NCI-H2196 (cell line): Measurements from ENCODE around the gene STX5.
"Not testable (repeated sequence)": the region's sequence is repeated elsewhere in the genome, so short reads cannot be mapped to it uniquely, and the experiment has no call there.

Experiments
- DNase-seq: peaks from one replicate; lab custom pipeline; 2025; ENCODE audit not compliant: unreplicated experiment; lab: John Stamatoyannopoulos, UW

Gene STX5

GRCh38 chr11:62830904-62831519 is 839 bp downstream of the STX5 start:
- DNase-seq = no peak

DNA sequence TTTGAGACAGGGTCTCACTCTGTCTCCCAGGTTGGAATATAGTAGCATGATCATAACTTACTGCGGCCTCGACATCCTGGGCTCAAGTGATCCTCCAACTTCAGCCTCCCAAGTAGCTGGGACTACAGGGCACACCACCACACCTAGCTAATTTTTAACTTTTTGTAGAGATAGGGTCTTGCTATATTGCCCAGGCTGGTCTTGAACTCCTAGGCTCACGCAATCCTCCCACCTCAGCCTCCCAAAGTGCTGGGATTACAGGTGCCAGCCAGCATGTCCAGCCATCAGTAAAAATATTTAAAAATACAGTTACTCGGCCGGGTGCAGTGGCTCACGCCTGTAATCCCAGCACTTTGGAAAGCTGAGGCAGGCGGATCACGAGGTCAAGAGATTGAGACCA is 3.7 kb downstream of the STX5 start:
- not testable (repeated sequence) for DNase-seq

GRCh38 chr11:62823677-62824076 is 8.2 kb downstream of the STX5 start:
- no peak for DNase-seq

- DNase-seq = no peak
Measured at GRCh38 chr11:62817129-62817528, 14.7 kb downstream of the STX5 start.

GRCh38 chr11:62816557-62816956 is 15.3 kb downstream of the STX5 start:
- no peak for DNase-seq

DNA sequence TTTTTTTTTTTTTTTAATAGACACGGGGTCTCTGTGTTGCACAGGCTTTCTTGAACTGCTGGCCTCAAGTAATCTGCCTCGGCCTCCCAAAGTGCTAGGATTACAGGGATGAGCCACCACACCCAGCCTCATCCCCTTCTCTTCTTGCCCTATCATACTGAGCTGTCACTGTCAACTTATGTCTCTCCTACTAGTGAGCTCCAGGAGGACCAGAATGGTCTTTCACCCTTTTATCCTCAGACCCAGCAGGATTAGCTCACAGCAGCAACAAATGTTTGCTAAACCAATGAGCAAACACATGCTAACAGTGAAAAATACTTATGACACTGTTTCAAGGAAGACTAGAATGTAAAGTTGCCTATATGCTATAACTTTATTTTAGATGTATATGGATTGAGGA is 20.2 kb downstream of the STX5 start:
- DNase-seq = no peak

GRCh38 chr11:62810748-62811147 is 21.1 kb downstream of the STX5 start:
- DNase-seq = no peak

DNA sequence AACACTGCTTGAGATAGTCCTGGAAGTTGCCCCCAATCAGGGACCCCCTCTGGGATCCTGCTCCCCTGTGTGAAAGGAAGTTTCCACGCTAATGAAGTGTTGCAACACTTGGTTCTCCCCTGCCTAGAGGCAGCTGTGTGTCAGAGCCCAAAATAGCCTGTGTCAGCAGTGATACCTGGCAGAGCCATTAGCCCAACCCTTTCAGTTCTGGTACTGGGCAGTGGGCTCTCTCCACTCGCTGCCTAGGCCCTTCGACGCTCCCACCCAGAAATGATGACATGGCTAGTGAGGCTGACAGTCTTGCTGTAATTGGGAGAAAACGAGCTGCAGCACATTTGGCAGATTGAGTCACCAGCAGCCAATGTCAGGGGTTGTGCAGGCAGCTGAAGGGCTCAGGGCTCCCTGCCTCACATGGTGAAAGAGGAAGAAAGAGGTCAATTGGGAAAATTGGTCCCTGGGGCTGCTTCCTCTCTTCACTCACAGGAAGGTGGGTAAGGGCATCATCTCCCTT is 25.2 kb downstream of the STX5 start:
- DNase-seq = no peak

DNA sequence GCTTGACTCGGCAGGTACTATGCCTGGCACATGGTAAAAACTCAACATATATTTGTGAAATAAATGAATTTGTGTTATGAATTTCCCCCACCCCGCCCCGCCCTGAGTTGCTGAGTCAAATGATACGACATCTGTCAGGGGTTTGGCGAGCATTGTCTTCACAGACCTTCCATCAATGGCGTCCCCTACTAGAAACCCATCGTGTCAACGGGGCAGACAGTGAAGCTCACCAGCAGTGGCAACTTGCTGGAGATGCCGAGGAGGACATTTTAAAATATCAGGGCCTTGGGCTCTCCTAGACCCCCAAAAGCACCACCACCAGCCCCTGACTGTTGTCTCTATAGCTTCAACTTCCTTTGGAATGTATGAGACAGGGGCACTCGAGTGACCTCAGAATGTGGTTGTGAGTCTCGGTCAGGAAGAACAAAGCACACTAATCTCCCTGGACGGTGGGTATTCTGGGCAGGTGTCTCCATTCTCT is 25.9 kb downstream of the STX5 start:
- no peak for DNase-seq

DNA sequence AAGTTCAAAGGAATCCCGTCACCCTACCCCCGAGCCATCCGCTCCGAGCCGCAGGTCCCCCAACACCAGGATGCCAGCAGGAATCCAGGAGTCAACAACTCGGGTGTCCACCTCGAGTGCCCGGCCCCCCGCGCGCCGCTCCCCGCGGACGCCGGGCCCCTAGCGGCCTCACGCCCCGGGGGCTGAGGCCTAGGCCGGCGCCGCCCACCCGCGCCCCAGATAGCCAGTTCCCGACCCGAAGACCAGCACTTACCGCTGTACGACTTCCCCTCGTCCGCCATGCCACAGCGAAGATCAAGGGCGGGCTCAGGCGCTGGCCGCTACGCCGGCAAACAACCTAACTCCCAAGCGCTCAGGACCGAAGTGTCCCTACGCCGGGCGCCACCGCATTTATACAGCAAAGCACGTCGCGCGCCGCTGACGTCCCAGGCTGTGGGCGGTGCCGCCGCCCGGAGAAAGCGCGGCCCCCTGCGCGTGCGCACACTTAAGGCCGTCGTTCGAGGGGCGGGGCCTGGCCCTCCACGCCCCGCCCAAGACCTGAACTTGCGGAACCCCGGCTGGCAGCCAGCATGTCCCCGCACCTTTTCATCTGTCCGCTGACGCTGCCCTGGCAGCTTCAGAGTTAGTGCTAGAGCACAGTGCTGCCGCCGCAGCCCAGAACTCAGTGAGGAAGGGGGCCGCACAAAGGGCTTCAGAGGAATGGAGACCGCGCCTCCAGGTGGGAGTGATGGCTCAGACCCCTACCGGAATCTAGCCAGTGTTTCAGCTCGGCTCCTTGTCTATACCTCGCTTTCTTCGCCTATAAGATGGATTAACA is 26.6 kb downstream of the STX5 start, which contains the start of gene NXF1:
NXF1 (minus strand) TSS at position 365 of the 817 bp plus-strand sequence; CDS start at position 281, 84 bp downstream.
- DNase-seq = peak; percentile 97

GRCh38 chr11:62804310-62805075 is 27.4 kb downstream of the STX5 start:
- DNase-seq = no peak

GRCh38 chr11:62801071-62801470 is 30.8 kb downstream of the STX5 start:
- DNase-seq = no peak

DNA sequence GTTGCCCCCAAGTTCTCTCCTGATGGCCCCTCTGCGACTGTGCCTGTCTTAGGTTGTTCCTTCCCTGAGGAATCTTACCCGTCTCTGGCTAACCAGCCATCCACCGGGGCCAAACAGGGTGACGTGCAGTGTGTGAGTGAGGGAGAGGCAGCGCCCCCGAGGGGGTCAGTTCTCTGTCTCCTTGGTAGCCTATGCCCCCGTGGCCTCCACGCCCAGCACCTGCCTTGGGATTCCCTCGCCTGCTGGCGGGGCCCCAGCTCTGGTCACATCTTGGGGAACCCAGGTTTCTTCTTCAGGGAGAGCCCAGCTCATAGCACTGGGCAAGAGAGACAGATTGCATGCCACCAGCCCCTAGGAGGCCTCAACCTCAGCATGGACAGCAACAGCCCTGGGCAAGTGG is 32.4 kb downstream of the STX5 start:
- DNase-seq = no peak

DNA sequence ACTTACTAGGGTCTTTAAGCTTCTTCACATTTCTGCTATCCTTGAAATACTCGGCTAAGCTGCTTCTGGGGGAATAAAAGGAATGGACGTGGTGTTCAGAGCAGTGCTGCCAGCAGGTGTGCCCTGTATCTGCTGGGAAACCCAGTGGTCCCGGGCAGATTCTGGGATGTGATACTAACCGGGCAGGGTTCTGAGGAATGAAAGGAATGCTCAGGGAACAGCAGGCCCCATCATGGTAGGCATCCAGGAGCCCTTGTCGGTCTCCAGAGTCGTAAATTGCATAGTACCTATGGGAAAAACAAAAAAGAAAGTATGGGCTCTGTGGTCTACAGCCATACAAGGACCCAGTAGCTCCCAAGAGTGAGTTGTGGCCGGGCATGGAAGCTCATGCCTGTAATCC is 35.6 kb downstream of the STX5 start:
- DNase-seq = no peak

GRCh38 chr11:62794201-62794775 is 37.6 kb downstream of the STX5 start:
- DNase-seq = no peak

DNA sequence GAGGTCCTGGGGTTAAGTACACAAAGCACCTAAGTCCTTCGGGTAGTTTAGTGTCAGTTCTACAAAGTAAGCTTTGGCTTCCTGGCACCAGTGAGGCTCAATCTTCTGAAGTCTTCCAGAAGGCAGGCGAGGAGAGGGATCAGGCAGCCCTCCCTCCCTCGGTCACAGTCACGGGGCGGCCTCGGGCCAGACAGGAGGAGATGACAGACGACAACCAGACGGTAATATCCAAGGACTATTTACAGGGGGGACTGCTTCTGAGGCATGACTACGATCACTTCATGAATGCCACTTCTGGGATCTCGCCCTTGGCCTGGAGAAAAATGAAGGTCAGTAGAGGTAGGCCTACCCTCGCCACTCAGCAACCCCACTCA is 39.7 kb downstream of the STX5 start:
- DNase-seq = no peak

DNA sequence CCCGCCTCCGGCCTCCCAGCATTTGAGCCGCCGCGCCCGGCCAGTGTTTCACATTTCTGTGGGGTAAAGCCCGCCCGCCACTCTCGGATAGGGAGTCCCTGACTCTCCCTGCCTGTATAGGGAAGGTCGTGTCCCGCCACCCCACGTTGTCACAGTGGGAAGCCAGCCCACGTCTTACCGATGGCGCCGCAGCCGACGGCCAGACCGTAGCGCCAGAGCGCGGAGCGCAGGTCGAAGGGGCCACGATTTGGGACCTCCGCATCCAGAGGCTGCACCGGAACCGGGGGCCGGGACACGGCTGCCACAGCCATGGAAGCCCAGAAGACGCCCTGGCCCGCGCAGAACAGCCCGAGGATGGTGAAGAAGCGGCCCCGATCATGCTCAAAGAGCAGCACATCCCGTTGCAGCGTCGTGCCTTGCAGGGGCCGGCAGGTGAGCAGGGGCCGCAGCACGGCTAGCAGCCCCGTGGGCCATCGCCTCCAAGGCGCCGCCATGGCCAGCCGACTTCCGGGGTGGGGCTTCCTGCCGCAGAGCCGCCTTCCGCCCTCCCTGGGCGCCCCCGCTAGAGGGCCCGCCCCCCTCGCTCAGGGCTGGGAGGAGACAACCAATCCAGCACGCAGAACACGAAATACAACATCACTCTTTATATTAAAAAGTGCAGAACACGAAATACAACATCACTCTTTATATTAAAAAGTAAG is 40.2 kb downstream of the STX5 start, which contains the start of gene TMEM223:
TMEM223 (minus strand) TSS at position 506 of the 701 bp plus-strand sequence; CDS start at position 494, 12 bp downstream.
- peak; percentile 88 for DNase-seq

GRCh38 chr11:62789576-62789975 is 42.3 kb downstream of the STX5 start:
- no peak for DNase-seq

- DNase-seq = no peak
Measured at GRCh38 chr11:62788991-62789390, 42.9 kb downstream of the STX5 start.

DNA sequence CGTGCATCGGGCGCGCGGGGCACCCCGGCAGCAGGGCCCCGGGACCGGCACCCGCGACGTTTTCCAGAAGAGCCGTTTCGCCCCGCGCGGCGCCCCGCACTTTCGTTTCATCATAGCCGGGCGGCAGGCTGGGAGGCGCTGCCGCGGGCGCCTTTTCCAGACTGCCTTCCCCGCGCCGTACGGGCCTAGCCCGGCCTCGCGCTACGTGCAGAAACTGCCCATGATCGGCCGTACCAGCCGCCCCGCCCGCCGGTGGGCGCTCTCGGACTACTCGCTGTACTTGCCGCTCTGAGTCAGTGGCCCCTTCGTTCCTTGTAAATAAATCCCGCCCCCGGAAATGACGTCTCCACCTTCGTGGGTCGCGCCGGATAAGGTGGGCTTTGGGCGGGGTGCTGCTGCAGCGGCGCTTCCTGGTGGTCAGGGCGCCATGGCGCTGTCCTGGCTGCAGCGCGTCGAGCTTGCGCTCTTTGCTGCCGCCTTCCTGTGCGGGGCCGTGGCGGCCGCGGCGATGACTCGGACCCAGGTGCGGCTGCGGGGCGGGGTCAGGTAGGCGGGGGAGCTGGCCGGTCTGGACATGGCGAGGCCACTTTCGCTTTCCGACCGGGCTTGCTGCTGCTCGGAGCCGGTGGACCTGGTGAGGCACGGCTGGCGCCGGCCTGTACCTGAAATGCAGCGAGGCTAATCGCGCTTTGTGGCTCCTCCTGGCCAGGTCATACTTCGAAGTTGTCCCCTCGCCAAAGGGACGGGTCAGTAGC is 44.7 kb downstream of the STX5 start, which contains the start of gene TMEM179B:
TMEM179B (plus strand) TSS at position 398 of the 755 bp plus-strand sequence; CDS start at position 428, 30 bp downstream.
- DNase-seq = peak; percentile 98
